GM12878 (cell line): ENCODE measurements around the gene NR2F2. TPM values are rescaled to one million over a fixed set of nuclear protein-coding genes. Genes with fewer than 3 reads are reported as not detected.
A peak's percentile ranks its signal among the peaks of the same experiment; 100 is the strongest.

ENCODE experiments used
- ATAC-seq: fragments of 200-7000 bp; cut with Tn5 transposase; 3 replicates; pipeline ENCODE4 v1.9.1; 2020; ENCODE audit warnings: mild to moderate bottlenecking, moderate library complexity
- BruUV-seq: library from RNA; stranded (reverse); fragments of 400-500 nt; replicated peaks from 2 replicates; lab custom pipeline; 2021; lab: Mats Ljungman, UMichigan
- CTCF ChIA-PET: fragments of 300-600 bp; sonication (Branson Sonifier 250); formaldehyde crosslinking; extraction: SDS; loops from one replicate; lab custom pipeline; 2021; ENCODE audit warnings: inconsistent platforms; lab: Yijun Ruan, JAX
- POLR2A ChIA-PET: fragments of 350-600 bp; formaldehyde crosslinking; extraction: SDS; loops from one replicate; lab custom pipeline; 2021; ENCODE audit warnings: inconsistent platforms; lab: Charles Lee
- RAD21 ChIA-PET: fragments of 300-600 bp; sonication (Branson Sonifier 250); formaldehyde crosslinking; loops from one replicate; lab custom pipeline; 2023; ENCODE audit warnings: antibody characterized with exemption; ENCODE audit not compliant: unreplicated experiment; lab: Charles Lee
- SMC1A ChIA-PET: fragments of 300-600 bp; sonication (Branson Sonifier 250); formaldehyde crosslinking; loops from one replicate; lab custom pipeline; 2023; ENCODE audit not compliant: unreplicated experiment, uncharacterized antibody; lab: Charles Lee
- DNase-seq: peaks from one replicate; pipeline ENCODE4 v3.0.0-alpha.2; 2011; ENCODE audit warnings: low read depth, low spot score
- FAIRE-seq: peaks from 3 replicates; lab custom pipeline; 2011; peaks lifted over from hg19 to GRCh38; lab: Jason Lieb, UNC
- H2AFZ ChIP-seq: 2 replicates; pipeline ENCODE4 v1.6.0; 2011; ENCODE audit warnings: low read depth, low read length, control low read depth; ENCODE audit not compliant: control insufficient read depth
- H3K27ac ChIP-seq: 2 replicates; pipeline ENCODE4 v1.5.1; 2011; ENCODE audit warnings: control low read depth; ENCODE audit not compliant: control insufficient read depth, insufficient read depth
- H3K27me3 ChIP-seq, 2 experiments: replicated peaks in 1 of 2; 2 replicates each; pipeline versions ENCODE4 v1.6.0 to v1.6.1; 2011; ENCODE audit warnings: low read length in 1 of 2; ENCODE audit not compliant: control insufficient read depth in 2 of 2, insufficient read depth in 2 of 2
- H3K36me3 ChIP-seq, 2 experiments: 2 replicates each; pipeline ENCODE4 v1.5.1; 2011; ENCODE audit warnings: low read length in 1 of 2; ENCODE audit not compliant: control insufficient read depth in 2 of 2, insufficient read depth in 2 of 2
- H3K4me1 ChIP-seq: 2 replicates; pipeline ENCODE4 v1.6.1; 2011; ENCODE audit warnings: mild to moderate bottlenecking, low read length, moderate library complexity, mixed read lengths; ENCODE audit not compliant: control insufficient read depth, insufficient read depth
- H3K4me2 ChIP-seq: 2 replicates; pipeline ENCODE4 v1.6.0; 2011; ENCODE audit warnings: control low read depth; ENCODE audit not compliant: control insufficient read depth, insufficient read depth
- H3K4me3 ChIP-seq: fragments of 200-600 bp; sonication (generic); 2 replicates; pipeline ENCODE4 v1.5.1; 2016
- H3K79me2 ChIP-seq: 2 replicates; pipeline ENCODE4 v1.6.0; 2011; ENCODE audit warnings: low read length; ENCODE audit not compliant: control insufficient read depth, insufficient read depth
- H3K9ac ChIP-seq: 2 replicates; pipeline ENCODE4 v1.8.0; 2011; ENCODE audit warnings: low read length, control low read depth, mixed read lengths; ENCODE audit not compliant: control insufficient read depth, insufficient read depth
- H3K9me3 ChIP-seq: replicated peaks from 3 replicates; pipeline ENCODE4 v1.5.1; 2011; ENCODE audit warnings: mild to moderate bottlenecking, low read length; ENCODE audit not compliant: control insufficient read depth, insufficient read depth
- H4K20me1 ChIP-seq: 2 replicates; pipeline ENCODE4 v1.6.0; 2011; ENCODE audit not compliant: control insufficient read depth, insufficient read depth
- BHLHE40 ChIP-seq, 2 experiments: fragments of 450-650 bp in 1 of 2; IDR thresholded peaks; 2 replicates each; pipeline ENCODE4 v1.6.1; 2011 to 2017; ENCODE audit warnings: low read depth in 2 of 2, borderline replicate concordance in 1 of 2, improper control_type of control experiment in 1 of 2, low read length in 1 of 2, mild to moderate bottlenecking in 1 of 2
- BMI1 ChIP-seq: fragments of 450-650 bp; IDR thresholded peaks from 2 replicates; pipeline ENCODE4 v1.6.1; 2016; ENCODE audit warnings: mild to moderate bottlenecking, moderate library complexity, borderline replicate concordance
- DPF2 ChIP-seq: fragments of 450-650 bp; IDR thresholded peaks from 2 replicates; pipeline ENCODE4 v1.6.1; 2017; ENCODE audit warnings: mild to moderate bottlenecking
- ESRRA ChIP-seq: IDR thresholded peaks from 2 replicates; pipeline ENCODE4 v1.6.1; 2012; ENCODE audit warnings: mild to moderate bottlenecking, low read length, improper control_type of control experiment
- GATAD2B ChIP-seq: fragments of 450-650 bp; conservative IDR thresholded peaks from 2 replicates; pipeline ENCODE4 v1.6.1; 2017; ENCODE audit warnings: low read depth, mild to moderate bottlenecking, moderate library complexity
- HDAC6 ChIP-seq: fragments of 200-600 bp; sonication (generic); IDR thresholded peaks from one replicate; pipeline ENCODE4 v1.8.0; 2017; ENCODE audit warnings: antibody characterized with exemption; ENCODE audit not compliant: unreplicated experiment
- HDGF ChIP-seq: fragments of 450-650 bp; IDR thresholded peaks from 2 replicates; pipeline ENCODE4 v1.6.1; 2016; ENCODE audit warnings: antibody characterized with exemption
- IKZF1 ChIP-seq: fragments of 450-650 bp; conservative IDR thresholded peaks from 2 replicates; pipeline ENCODE4 v1.6.1; 2017; ENCODE audit warnings: antibody characterized with exemption, mild to moderate bottlenecking
- KLF5 ChIP-seq: fragments of 450-650 bp; IDR thresholded peaks from 2 replicates; pipeline ENCODE4 v1.6.1; 2014; ENCODE audit warnings: mild to moderate bottlenecking; ENCODE audit not compliant: partially characterized antibody
- MLLT1 ChIP-seq: fragments of 450-650 bp; IDR thresholded peaks from 2 replicates; pipeline ENCODE4 v1.6.1; 2016; ENCODE audit warnings: mild to moderate bottlenecking
- MXI1 ChIP-seq: fragments of 150-350 bp; IDR thresholded peaks from 2 replicates; pipeline ENCODE4 v1.6.1; 2011; ENCODE audit warnings: low read depth, mild to moderate bottlenecking, inconsistent platforms, low read length, improper control_type of control experiment
- PAX8 ChIP-seq: fragments of 450-650 bp; IDR thresholded peaks from 2 replicates; pipeline ENCODE4 v1.6.1; 2017; ENCODE audit warnings: mild to moderate bottlenecking, moderate library complexity
- PBX3 ChIP-seq: IDR thresholded peaks from 2 replicates; pipeline ENCODE4 v1.6.1; 2011; ENCODE audit warnings: mild to moderate bottlenecking, low read depth, low read length, moderate library complexity; ENCODE audit not compliant: insufficient replicate concordance
- POLR2AphosphoS5 ChIP-seq: IDR thresholded peaks from 2 replicates; pipeline ENCODE4 v1.6.1; 2011; ENCODE audit warnings: mild to moderate bottlenecking, low read length, inconsistent platforms
- RCOR1 ChIP-seq: conservative IDR thresholded peaks from 2 replicates; pipeline ENCODE4 v1.6.1; 2012; ENCODE audit warnings: low read depth, low read length, improper control_type of control experiment
- RELB ChIP-seq: fragments of 450-650 bp; IDR thresholded peaks from 2 replicates; pipeline ENCODE4 v1.6.1; 2017; ENCODE audit warnings: low read depth, mild to moderate bottlenecking, moderate library complexity
- STAT3 ChIP-seq: IDR thresholded peaks from 2 replicates; pipeline ENCODE4 v1.6.1; 2011; ENCODE audit warnings: low read depth, low read length, improper control_type of control experiment
- TCF12 ChIP-seq: IDR thresholded peaks from 2 replicates; pipeline ENCODE4 v1.6.1; 2011; ENCODE audit warnings: low read depth, mild to moderate bottlenecking, low read length
- WGBS: methylation state at CpG from one replicate; pipeline ENCODE4 v1.1.6; 2016; ENCODE audit warnings: low lambda C conversion rate; ENCODE audit not compliant: insufficient replicate concordance, insufficient coverage; ENCODE audit errors: missing lambda C conversion rate; 5-methylcytosine and 5-hydroxymethylcytosine counted together
- in situ Hi-C: fragments of 300-500 bp; cut with MboI; formaldehyde crosslinking; loops from 9 replicates; pipeline ENCODE4 v1.14.3; 2018; ENCODE audit warnings: mixed read lengths
- intact Hi-C: fragments of 100-400 bp; cut with micrococcal nuclease; formaldehyde crosslinking; loops from one replicate; pipeline ENCODE4 v1.14.2; 2022; ENCODE audit not compliant: unreplicated experiment
- polyA plus RNA-seq, 11 experiments: library from polyadenylated mRNA; depleted of rRNA in 4 of 11; unstranded in 6 of 11; stranded (reverse) in 5 of 11; fragments of >200 nt; fragmentation: Nextera tagmentation in 4 of 11; fragmentation: Illumina TruSeq in 1 of 11; extraction: Ambion mirVana in 4 of 11; extraction: Trizol in 1 of 11; gene quantifications; 1 replicate in 1 of 11; 2 replicates in 10 of 11; pipeline versions ENCODE4 v1.2.1 to v1.2.3, GENCODE V29; 2011 to 2016; ENCODE audit warnings: inconsistent platforms in 2 of 11, missing spikeins in 2 of 11, low read depth in 1 of 11
- total RNA-seq, 4 experiments: library from RNA; depleted of rRNA in 3 of 4; stranded (reverse); fragments of >200 nt in 3 of 4; fragmentation: Illumina TruSeq in 1 of 4; extraction: Trizol in 1 of 4; gene quantifications; 2 replicates each; pipeline versions ENCODE4 v1.2.1 to v1.2.3, GENCODE V29; 2013 to 2021

The NR2F2 gene
- total and polyA plus RNA-seq, 10 of the 15 experiments (the other 5 are each of a cell fraction or from before 2014, with no cell fraction given), result 1.1 to 10.1 (median 3.2) TPM

GRCh38 chr15:96340598-96341512 is 10.4 kb downstream of the NR2F2 start:
- Histone ChIP-seq H3K27me3 (no peaks in the 10 kb centered on the region), H3K4me1 (no peaks in the 10 kb centered on the region), H2AFZ (peak overlapping the region; percentile 21), H3K4me2 (peak overlapping the region; percentile 48), H4K20me1 (no peaks in the 10 kb centered on the region), H3K4me3 (peak overlapping the region; percentile 14; the same call in 1 of the 2 replicates), H3K79me2 (no peaks in the 10 kb centered on the region; the same call in 1 of the 2 replicates), H3K9me3 (no peaks in the 10 kb centered on the region; the same call in 2 of the 3 replicates), H3K9ac (peak overlapping the region; percentile 58), H3K36me3 (no peaks in the 10 kb centered on the region; a peak in 1 of 4 replicates), H3K27ac (peak overlapping the region; percentile 34; the same call in 1 of the 2 replicates)
- SMC1A ChIA-PET, result interaction anchor here (0.6 to 6.1 kb wide), 9 partner anchors 8 to 1081 kb away, joined by 3 to 103 read pairs (median 3); partner anchors contain the start of gene NR2F2
- FAIRE-seq (no peak), DNase-seq (no peak), ATAC-seq (peak; percentile 41)
- CTCF ChIA-PET, result interaction anchor here (0.6 to 13.0 kb wide), 5 partner anchors 8 to 310 kb away, joined by 3 to 212 read pairs (median 5); partner anchors contain the start of gene NR2F2
- POLR2A ChIA-PET, result interaction anchor here (0.6 to 11.7 kb wide), 8 partner anchors 9 to 805 kb away, joined by 3 to 163 read pairs (median 4); partner anchors contain the start of gene NR2F2
- BruUV-seq, result no TSS peak
- 46% methylated on average over 38 of the region's 63 CpGs for WGBS
- intact Hi-C loops (loop anchor here (5.0 to 10.0 kb wide), 2 partner anchors 494 to 836 kb away; no protein-coding TSS in a partner anchor), in situ Hi-C loops (loop anchor here (10.0 kb wide), 1 partner anchor 1076 kb away; no protein-coding TSS in a partner anchor)
- RAD21 ChIA-PET, result interaction anchor here (0.6 to 10.3 kb wide), 16 partner anchors 9 to 1054 kb away, joined by 3 to 252 read pairs (median 4); partner anchors contain the start of gene NR2F2
- TF ChIP-seq ESRRA (no peak), PAX8 (no peak), MLLT1 (peak; percentile 51), STAT3 (no peak), RCOR1 (0 out of 2 replicates have a peak, but pooled peaks have one; percentile 25), DPF2 (peak; percentile 73; the same call in 1 of the 2 replicates), MXI1 (0 out of 2 replicates have a peak, but pooled peaks have one; percentile 19), HDAC6 (no peak), PBX3 (no peak), RELB (peak; percentile 40; the same call in 1 of the 2 replicates), GATAD2B (peak; percentile 47; the same call in 1 of the 2 replicates), HDGF (no peak), IKZF1 (peak; percentile 86), KLF5 (no peak), BMI1 (no peak), BHLHE40 (IDR thresholded peaks at IDR 0.05; ENCODE audit: borderline replicate concordance in 1 of 2, low read depth in 2 of 2, low read length in 1 of 2) (peak in 1 of 2 experiments; percentile 48; a peak in 1 of 4 replicates), POLR2AphosphoS5 (0 out of 2 replicates have a peak, but pooled peaks have one; percentile 47), TCF12 (0 out of 2 replicates have a peak, but pooled peaks have one; percentile 35)
